H1 (cell line): Measurements from ENCODE around the gene ALPG. TPM values are rescaled to one million over a fixed set of nuclear protein-coding genes. Genes with fewer than 3 reads are reported as not detected.
A peak's percentile ranks its signal among the peaks of the same experiment; 100 is the strongest.

Experiments used
- CTCF ChIA-PET: fragments of 300-600 bp; sonication (Branson Sonifier 250); formaldehyde crosslinking; loops from one replicate; lab custom pipeline; 2021; ENCODE audit not compliant: partially characterized antibody; lab: Charles Lee
- POLR2A ChIA-PET: fragments of 300-600 bp; sonication (Branson Sonifier 250); formaldehyde crosslinking; loops from one replicate; lab custom pipeline; 2021; ENCODE audit warnings: inconsistent platforms; ENCODE audit not compliant: partially characterized antibody; lab: Charles Lee
- DNase-seq, 2 experiments: peaks; one replicate each; pipeline versions ENCODE4 v3.0.0 to v3.0.0-alpha.2; 2010 to 2022; ENCODE audit warnings: low spot score in 2 of 2, low read depth in 1 of 2, mixed read lengths in 1 of 2
- FAIRE-seq: peaks from 2 replicates; lab custom pipeline; 2011; peaks lifted over from hg19 to GRCh38; lab: Jason Lieb, UNC
- H2AFZ ChIP-seq: 2 replicates; pipeline ENCODE4 v1.8.1; 2012; ENCODE audit warnings: low read length, inconsistent platforms
- H2AK5ac ChIP-seq: 2 replicates; pipeline ENCODE4 v1.6.1; 2013; ENCODE audit warnings: low read depth, low read length
- H2BK120ac ChIP-seq: replicated peaks from 2 replicates; pipeline ENCODE3; 2013; ENCODE audit warnings: low read depth, low read length, inconsistent platforms
- H2BK12ac ChIP-seq: 2 replicates; pipeline ENCODE4 v1.6.1; 2013; ENCODE audit warnings: low read depth, low read length
- H2BK15ac ChIP-seq: 2 replicates; pipeline ENCODE4 v1.6.1; 2013; ENCODE audit warnings: low read length
- H2BK20ac ChIP-seq: 2 replicates; pipeline ENCODE4 v1.6.1; 2013; ENCODE audit warnings: low read length
- H2BK5ac ChIP-seq: 2 replicates; pipeline ENCODE4 v1.6.1; 2013; ENCODE audit warnings: low read depth, low read length
- H3K14ac ChIP-seq: 2 replicates; pipeline ENCODE4 v1.6.1; 2013; ENCODE audit warnings: inconsistent platforms; ENCODE audit not compliant: insufficient read length
- H3K18ac ChIP-seq: 2 replicates; pipeline ENCODE4 v1.6.1; 2013; ENCODE audit warnings: low read length; ENCODE audit errors: extremely low read depth
- H3K23ac ChIP-seq: 2 replicates; pipeline ENCODE4 v1.6.1; 2013; ENCODE audit warnings: inconsistent platforms; ENCODE audit not compliant: insufficient read length
- H3K23me2 ChIP-seq: 2 replicates; pipeline ENCODE4 v1.6.1; 2013; ENCODE audit warnings: low read depth, low read length
- H3K27ac ChIP-seq: 2 replicates; pipeline ENCODE4 v1.6.1; 2011; ENCODE audit warnings: low read depth, low read length, inconsistent platforms
- H3K27me3 ChIP-seq, 4 experiments: replicated peaks in 1 of 4; 1 replicate in 1 of 4; 2 replicates in 3 of 4; pipeline versions ENCODE4 v1.6.1 to v1.8.1; 2011 to 2013; ENCODE audit warnings: low read length in 3 of 4, mild to moderate bottlenecking in 3 of 4, inconsistent platforms in 2 of 4, mixed read lengths in 2 of 4, moderate library complexity in 1 of 4; ENCODE audit not compliant: control insufficient read depth in 3 of 4, insufficient read depth in 3 of 4; ENCODE audit errors: extremely low read depth in 1 of 4
- H3K36me3 ChIP-seq, 4 experiments: 2 replicates each; pipeline versions ENCODE4 v1.6.1 to v1.8.1; 2011 to 2013; ENCODE audit warnings: mild to moderate bottlenecking in 4 of 4, low read length in 3 of 4, moderate library complexity in 2 of 4, control low read depth in 1 of 4, inconsistent platforms in 1 of 4; ENCODE audit not compliant: insufficient read depth in 4 of 4, control insufficient read depth in 2 of 4
- H3K4ac ChIP-seq: replicated peaks from 2 replicates; pipeline ENCODE3; 2013; ENCODE audit warnings: low read length, low read depth, mixed read lengths, inconsistent platforms; ENCODE audit not compliant: insufficient read length
- H3K4me1 ChIP-seq, 4 experiments: replicated peaks in 1 of 4; 1 replicate in 1 of 4; 2 replicates in 3 of 4; pipeline versions ENCODE4 v1.6.1 to v1.8.1; 2011 to 2013; ENCODE audit warnings: low read length in 3 of 4, inconsistent platforms in 2 of 4, mixed read lengths in 1 of 4; ENCODE audit not compliant: insufficient read depth in 4 of 4, control insufficient read depth in 3 of 4
- H3K4me2 ChIP-seq, 2 experiments: 2 replicates each; pipeline versions ENCODE4 v1.6.1 to v1.8.1; 2011 to 2013; ENCODE audit warnings: low read depth in 2 of 2, low read length in 2 of 2, control low read depth in 1 of 2, inconsistent platforms in 1 of 2, mild to moderate bottlenecking in 1 of 2; ENCODE audit not compliant: insufficient read depth in 1 of 2
- H3K4me3 ChIP-seq, 4 experiments: fragments of 200-600, 300-600 bp in 1 of 4; sonication (generic), shearing (Covaris generic), sonication (Bioruptor Twin) in 1 of 4; 2 replicates each; pipeline versions ENCODE4 v1.5.1 to v1.8.1; 2011 to 2016; ENCODE audit warnings: low read length in 4 of 4, low read depth in 3 of 4, control low read depth in 2 of 4, inconsistent platforms in 2 of 4, mild to moderate bottlenecking in 2 of 4, mixed read lengths in 1 of 4, moderate library complexity in 1 of 4; ENCODE audit not compliant: insufficient read depth in 2 of 4; ENCODE audit errors: extremely low read depth in 1 of 4
- H3K56ac ChIP-seq: replicated peaks from 2 replicates; pipeline ENCODE3; 2013; ENCODE audit warnings: low read depth, mild to moderate bottlenecking, mixed read lengths, low read length, inconsistent platforms; ENCODE audit not compliant: insufficient read length
- H3K79me1 ChIP-seq: 2 replicates; pipeline ENCODE4 v1.6.1; 2013; ENCODE audit warnings: low read depth, low read length, control low read depth
- H3K79me2 ChIP-seq, 2 experiments: 2 replicates each; pipeline versions ENCODE4 v1.6.1 to v1.8.1; 2012 to 2013; ENCODE audit warnings: low read length in 2 of 2, mild to moderate bottlenecking in 2 of 2, inconsistent platforms in 1 of 2; ENCODE audit not compliant: insufficient read depth in 2 of 2, control insufficient read depth in 1 of 2
- H3K9ac ChIP-seq, 4 experiments: replicated peaks in 1 of 4; 1 replicate in 1 of 4; 2 replicates in 3 of 4; pipeline versions ENCODE4 v1.6.1 to v1.8.1; 2011 to 2013; ENCODE audit warnings: low read depth in 3 of 4, low read length in 3 of 4, control low read depth in 2 of 4, mild to moderate bottlenecking in 2 of 4, moderate library complexity in 2 of 4, inconsistent platforms in 1 of 4; ENCODE audit errors: extremely low read depth in 1 of 4
- H3K9me3 ChIP-seq, 2 experiments: 2 replicates each; pipeline versions ENCODE4 v1.6.1 to v1.8.1; 2012 to 2013; ENCODE audit warnings: mild to moderate bottlenecking in 2 of 2, moderate library complexity in 2 of 2, control low read depth in 1 of 2, inconsistent platforms in 1 of 2, low read depth in 1 of 2, low read length in 1 of 2, mixed read lengths in 1 of 2; ENCODE audit not compliant: insufficient read depth in 2 of 2
- H4K20me1 ChIP-seq, 2 experiments: replicated peaks in 1 of 2; 2 replicates each; pipeline versions ENCODE3 to v1.8.1; 2011 to 2013; ENCODE audit warnings: inconsistent platforms in 2 of 2, low read length in 2 of 2, mild to moderate bottlenecking in 1 of 2; ENCODE audit not compliant: insufficient read depth in 2 of 2, control insufficient read depth in 1 of 2
- H4K5ac ChIP-seq: 2 replicates; pipeline ENCODE4 v1.6.1; 2013; ENCODE audit warnings: low read length, low read depth, mixed read lengths, inconsistent platforms; ENCODE audit not compliant: insufficient read length
- H4K8ac ChIP-seq: 2 replicates; pipeline ENCODE4 v1.8.0; 2013; ENCODE audit warnings: mild to moderate bottlenecking, moderate library complexity, low read length, inconsistent platforms; ENCODE audit not compliant: insufficient read depth; ENCODE audit errors: extremely low read depth
- H4K91ac ChIP-seq: replicated peaks from 2 replicates; pipeline ENCODE3; 2013; ENCODE audit warnings: low read length, mixed read lengths, inconsistent platforms; ENCODE audit not compliant: insufficient read length
- CTBP2 ChIP-seq: IDR thresholded peaks from 2 replicates; pipeline ENCODE4 v1.7.0; 2011; ENCODE audit warnings: borderline replicate concordance, mild to moderate bottlenecking, moderate library complexity, mixed read lengths, low read length; ENCODE audit not compliant: insufficient read depth, insufficient read length
- JUN ChIP-seq: IDR thresholded peaks from 2 replicates; pipeline ENCODE4 v1.6.1; 2011; ENCODE audit warnings: low read depth, mild to moderate bottlenecking, improper control_type of control experiment, low read length
- MAFK ChIP-seq: IDR thresholded peaks from 2 replicates; pipeline ENCODE4 v1.6.1; 2012; ENCODE audit warnings: low read depth, mild to moderate bottlenecking, improper control_type of control experiment, low read length
- RBBP5 ChIP-seq: IDR thresholded peaks from 2 replicates; pipeline ENCODE4 v1.7.1; 2012; ENCODE audit warnings: low read depth, mild to moderate bottlenecking, inconsistent platforms, low read length, moderate library complexity, borderline replicate concordance
- RFX5 ChIP-seq: IDR thresholded peaks from 2 replicates; pipeline ENCODE4 v1.6.1; 2011; ENCODE audit warnings: low read depth, low read length, improper control_type of control experiment, borderline replicate concordance
- SIX5 ChIP-seq: IDR thresholded peaks from 2 replicates; pipeline ENCODE4 v1.6.1; 2011; ENCODE audit warnings: mild to moderate bottlenecking, low read depth, low read length
- SP4 ChIP-seq: IDR thresholded peaks from 2 replicates; pipeline ENCODE4 v1.6.1; 2012; ENCODE audit warnings: low read length, inconsistent platforms
- TAF7 ChIP-seq: optimal IDR thresholded peaks from 2 replicates; pipeline ENCODE3; 2011; ENCODE audit warnings: low read depth, mild to moderate bottlenecking, inconsistent platforms, low read length, moderate library complexity, borderline replicate concordance
- TBP ChIP-seq: IDR thresholded peaks from 2 replicates; pipeline ENCODE4 v1.6.1; 2011; ENCODE audit warnings: low read depth, low read length, improper control_type of control experiment
- YY1 ChIP-seq: IDR thresholded peaks from 2 replicates; pipeline ENCODE4 v1.6.1; 2011; ENCODE audit warnings: low read depth, mild to moderate bottlenecking, low read length
- WGBS, 2 experiments: shearing (Covaris generic) in 1 of 2; methylation state at CpG; one replicate each; pipeline versions ENCODE4 v1.1.6 to v1.1.7; 2013 to 2015; ENCODE audit warnings: low lambda C conversion rate in 2 of 2, mixed read lengths in 2 of 2, inconsistent platforms in 1 of 2, low coverage in 1 of 2, missing lambda C conversion rate in 1 of 2; ENCODE audit not compliant: insufficient replicate concordance in 2 of 2, insufficient coverage in 1 of 2, insufficient read length in 1 of 2; ENCODE audit errors: extremely low coverage in 1 of 2, missing lambda C conversion rate in 1 of 2; 5-methylcytosine and 5-hydroxymethylcytosine counted together
- polyA plus RNA-seq, 7 experiments: library from polyadenylated mRNA; depleted of rRNA in 3 of 7; stranded (reverse) in 5 of 7; unstranded in 2 of 7; fragments of >200 nt in 5 of 7; fragments of 200-250 nt in 2 of 7; gene quantifications; 1 replicate in 5 of 7; 2 replicates in 1 of 7; 4 replicates in 1 of 7; pipeline versions ENCODE4 v1.2.1 to v1.2.3, GENCODE V29; 2011 to 2013; ENCODE audit warnings: missing spikeins in 2 of 7, mixed read lengths in 2 of 7
- total RNA-seq: library from RNA; stranded (reverse); fragmentation: NEBNext Ultra II Directional; extraction: Animal tissue kit (Norgen Biotek cat#: 25700); gene quantifications from 2 replicates; pipeline ENCODE4 v1.2.1, GENCODE V29; 2021
- TF ChIP-seq, protein P1 (sequence below): IDR thresholded peaks from 2 replicates; pipeline ENCODE4 v1.6.1; 2011; ENCODE audit warnings: low read length, improper control_type of control experiment

The ALPG gene
- total and polyA plus RNA-seq, 2 of the 8 experiments (the other 6 are each of a cell fraction or from before 2014, with no cell fraction given): 0.56 to 2.1 TPM

DNA sequence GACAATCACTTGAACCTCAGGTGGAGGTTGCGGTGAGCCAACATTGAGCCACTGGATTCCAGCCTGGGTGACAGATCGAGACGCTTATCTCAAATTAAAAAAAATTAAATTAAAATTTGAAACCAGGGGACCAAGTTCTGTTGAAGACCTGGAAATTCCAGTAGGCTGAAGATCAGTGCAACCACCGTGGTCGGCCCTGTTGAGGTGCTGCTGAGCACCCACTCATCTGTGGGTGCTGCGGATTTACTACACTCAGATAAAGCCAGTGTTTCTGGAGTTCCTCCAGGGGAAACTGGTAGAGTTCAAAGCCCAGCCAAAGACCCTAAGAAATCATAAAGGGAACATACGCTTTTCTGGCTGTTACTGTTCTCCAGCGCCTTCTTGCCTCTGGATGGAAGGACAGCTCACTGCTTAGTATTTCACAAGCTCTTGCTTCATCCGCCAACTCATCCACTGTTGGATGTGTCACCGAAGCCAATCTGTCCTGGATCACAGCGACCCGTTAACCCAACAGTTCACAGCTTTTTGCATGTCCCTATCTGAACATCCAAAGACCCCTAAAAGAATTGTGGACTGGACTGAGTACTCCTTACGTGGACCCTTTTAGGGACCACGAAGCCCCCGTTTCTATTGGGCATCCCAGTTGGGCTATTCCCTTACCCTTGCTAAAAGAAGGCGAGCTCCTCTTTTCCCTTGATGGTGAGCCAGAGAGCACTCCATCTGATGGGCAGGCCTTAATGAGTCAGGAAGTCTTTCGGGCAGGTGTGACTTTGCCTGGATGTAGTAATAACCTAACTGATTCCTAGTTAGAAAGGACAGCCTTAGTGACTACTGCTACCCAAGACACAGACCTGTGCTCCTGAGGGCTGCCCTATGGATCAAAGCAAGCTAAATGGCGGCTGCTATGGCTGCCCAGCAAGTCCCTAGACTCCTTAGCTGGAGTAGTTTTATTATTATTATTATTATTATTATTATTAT lies 34.1 kb upstream of the ALPG start:
- no peak overlapping the region for H3K4ac ChIP-seq
- no peak overlapping the region for H3K56ac ChIP-seq
- H3K79me1 ChIP-seq: no peaks in the 10 kb centered on the region
- H3K9me3 ChIP-seq: no peaks in the 10 kb centered on the region
- no peak overlapping the region for H4K5ac ChIP-seq
- H3K4me3 ChIP-seq: no peak overlapping the region
- no peak overlapping the region for H4K8ac ChIP-seq
- POLR2A ChIA-PET: interaction anchor here (1.4 to 1.7 kb wide), 3 partner anchors 20 to 47 kb away, joined by 3 to 4 read pairs (median 3); no protein-coding TSS in a partner anchor
- H3K14ac ChIP-seq: no peak overlapping the region
- no peak overlapping the region for H2AFZ ChIP-seq
- no peak overlapping the region for H2AK5ac ChIP-seq
- H3K27ac ChIP-seq: no peak overlapping the region
- DNase-seq: no peak
- WGBS, 2 experiments: 92% methylated on average over 18 of the region's 18 CpGs; no CpG with 5 or more reads in 1 of the 2 experiments
- H2BK12ac ChIP-seq: no peak overlapping the region
- H4K20me1 ChIP-seq: no peaks in the 10 kb centered on the region
- H3K4me1 ChIP-seq: peaks cover 0 to 23% (median 11%) of the 10 kb centered on the region in 4 experiments; a peak in 6 of 7 replicates
- no peak overlapping the region for H4K91ac ChIP-seq
- no peak overlapping the region for H2BK5ac ChIP-seq
- H2BK20ac ChIP-seq: 0 out of 2 replicates have a peak overlapping the region, but pooled peaks have one; percentile 15
- H3K4me2 ChIP-seq: no peak overlapping the region
- FAIRE-seq: no peak
- no peaks in the 10 kb centered on the region for H3K36me3 ChIP-seq
- H3K79me2 ChIP-seq: no peaks in the 10 kb centered on the region
- no peaks in the 10 kb centered on the region for H3K23me2 ChIP-seq
- no peak overlapping the region for H3K18ac ChIP-seq
- no peak overlapping the region for H2BK120ac ChIP-seq
- CTCF ChIA-PET: interaction anchor here (0.6 to 8.3 kb wide), 25 partner anchors 7 to 788 kb away, joined by 3 to 88 read pairs (median 4); no protein-coding TSS in a partner anchor
- no peak overlapping the region for H2BK15ac ChIP-seq
- H3K9ac ChIP-seq: no peak overlapping the region
- H3K27me3 ChIP-seq: no peaks in the 10 kb centered on the region
- no peak overlapping the region for H3K23ac ChIP-seq
- TF ChIP-seq RFX5 (no peak), YY1 (no peak), CTBP2 (no peak), SIX5 (no peak), SP4 (no peak), MAFK (no peak), TAF7 (no peak), JUN (no peak), RBBP5 (no peak), TBP (no peak)
- TF ChIP-seq, protein P1, sequence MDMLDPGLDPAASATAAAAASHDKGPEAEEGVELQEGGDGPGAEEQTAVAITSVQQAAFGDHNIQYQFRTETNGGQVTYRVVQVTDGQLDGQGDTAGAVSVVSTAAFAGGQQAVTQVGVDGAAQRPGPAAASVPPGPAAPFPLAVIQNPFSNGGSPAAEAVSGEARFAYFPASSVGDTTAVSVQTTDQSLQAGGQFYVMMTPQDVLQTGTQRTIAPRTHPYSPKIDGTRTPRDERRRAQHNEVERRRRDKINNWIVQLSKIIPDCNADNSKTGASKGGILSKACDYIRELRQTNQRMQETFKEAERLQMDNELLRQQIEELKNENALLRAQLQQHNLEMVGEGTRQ: no peak
